K562 treated with DMSO at 1 percent for 12 hours (cell line): ENCODE measurements around the gene DNAJC21. TPM values are rescaled to one million over a fixed set of nuclear protein-coding genes. Genes with fewer than 3 reads are reported as not detected.

ENCODE experiments used
- total RNA-seq: library from RNA; unstranded; fragments of 300-600 nt; gene quantifications from 2 replicates; pipeline ENCODE4 v1.2.3, GENCODE V29; 2022; ENCODE audit not compliant: insufficient read depth

DNAJC21 gene
- 21.5 and 61.6 TPM in 2 replicates for total RNA-seq

DNA sequence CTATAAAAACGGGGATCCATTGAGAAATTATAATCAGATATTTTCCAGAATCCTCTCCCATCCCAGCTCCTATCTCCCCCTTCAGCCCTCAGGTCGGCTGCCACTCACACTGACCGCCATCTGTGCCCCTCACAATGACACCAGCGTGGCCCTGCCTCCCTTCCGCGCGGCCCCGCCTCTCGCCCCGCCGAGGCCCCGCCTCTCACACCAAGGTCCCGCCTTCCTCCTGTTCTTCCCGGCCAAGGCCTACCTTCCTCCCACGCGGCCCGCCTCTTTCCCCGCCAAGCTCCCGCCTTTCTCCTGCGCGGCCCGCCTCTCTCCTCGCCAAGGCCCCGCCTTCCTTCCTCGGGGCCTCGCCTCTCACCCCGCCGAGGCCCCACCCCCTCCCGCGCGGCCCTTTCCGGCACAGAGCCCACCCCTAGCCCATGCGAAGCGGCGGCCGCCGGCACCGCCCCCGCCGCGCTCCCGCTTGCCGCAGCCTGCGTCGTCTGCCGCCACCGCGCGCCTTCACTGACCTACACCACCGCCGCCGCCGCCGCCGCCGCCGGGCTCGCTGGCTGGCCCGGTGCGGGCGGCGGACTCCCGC is at the start of gene DNAJC21:
Gene DNAJC21, plus strand, starts transcription at position 426 of the 586 bp plus-strand sequence. CDS start 261 bp downstream, outside the sequence.

DNA sequence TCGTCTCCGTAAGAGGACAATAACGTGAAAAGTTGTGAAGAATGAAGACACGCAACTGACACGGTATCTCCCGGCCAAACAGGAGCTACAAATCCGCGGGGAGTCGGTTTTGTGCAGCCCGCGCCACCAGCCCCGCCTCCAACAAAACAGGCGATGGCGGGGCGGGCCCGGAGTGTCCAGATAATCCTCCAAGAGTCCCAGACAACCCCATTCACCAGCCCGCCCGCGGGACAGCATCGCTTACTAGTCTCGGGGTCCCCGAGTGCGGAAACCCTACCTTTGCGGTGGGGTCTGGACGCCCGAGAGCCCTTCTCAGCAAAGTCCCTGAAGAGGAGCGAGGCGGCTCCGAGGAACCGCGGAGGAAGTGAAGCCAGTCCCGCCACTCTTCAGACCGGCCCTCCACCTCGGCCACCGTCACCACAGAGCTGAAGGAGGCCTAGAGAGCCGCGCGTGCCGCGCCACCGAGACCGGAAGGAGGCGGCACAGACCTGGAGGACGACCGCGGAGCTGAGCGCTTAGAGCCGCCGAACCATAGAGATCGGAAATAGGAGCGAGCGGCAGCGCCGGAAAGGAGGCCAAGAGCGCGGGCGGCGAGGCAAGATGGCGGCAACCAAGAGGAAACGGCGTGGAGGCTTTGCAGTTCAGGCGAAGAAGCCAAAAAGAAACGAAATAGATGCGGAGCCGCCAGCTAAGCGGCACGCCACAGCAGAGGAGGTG is 14.1 kb upstream of the DNAJC21 start, which contains the start of the genes BRIX1 and RAD1:
Gene BRIX1, plus strand, starts transcription at position 573 of the 717 bp plus-strand sequence. Its CDS starts 28 bp downstream, at position 601.
Gene RAD1, minus strand, starts transcription at position 366 of the 717 bp plus-strand sequence. CDS start 612 bp downstream, outside the sequence.

Other genes with a start within 250 kb of the DNAJC21 start
- not detected in 2 replicates for gene TTC23L, start 90.4 kb upstream of the DNAJC21 start, total RNA-seq
- gene RAD1, start 14.1 kb upstream of the DNAJC21 start, total RNA-seq = 19.8 and 43.2 TPM in 2 replicates
- 28.8 and 33.0 TPM in 2 replicates for gene BRIX1, start 13.8 kb upstream of the DNAJC21 start, total RNA-seq
- gene AGXT2, start 118.4 kb downstream of the DNAJC21 start, total RNA-seq = not detected in 2 replicates